HG02623 (cell line): ENCODE results near the gene NRXN3.
"Not testable (repeated sequence)": the region's sequence is repeated elsewhere in the genome, so short reads cannot be mapped to it uniquely, and the experiment has no call there.

Experiments used
- ATAC-seq: cut with Tn5 transposase; IDR thresholded peaks from one replicate; pipeline ENCODE4 v1.9.1; 2021; ENCODE audit warnings: moderate library complexity; ENCODE audit not compliant: unreplicated experiment

The NRXN3 gene

GRCh38 chr14:79096811-79097210 lies 926.6 kb downstream of the NRXN3 start:
- no peak for ATAC-seq

- ATAC-seq: no peak
Observed at GRCh38 chr14:79098324-79098723, 928.2 kb downstream of the NRXN3 start.

DNA sequence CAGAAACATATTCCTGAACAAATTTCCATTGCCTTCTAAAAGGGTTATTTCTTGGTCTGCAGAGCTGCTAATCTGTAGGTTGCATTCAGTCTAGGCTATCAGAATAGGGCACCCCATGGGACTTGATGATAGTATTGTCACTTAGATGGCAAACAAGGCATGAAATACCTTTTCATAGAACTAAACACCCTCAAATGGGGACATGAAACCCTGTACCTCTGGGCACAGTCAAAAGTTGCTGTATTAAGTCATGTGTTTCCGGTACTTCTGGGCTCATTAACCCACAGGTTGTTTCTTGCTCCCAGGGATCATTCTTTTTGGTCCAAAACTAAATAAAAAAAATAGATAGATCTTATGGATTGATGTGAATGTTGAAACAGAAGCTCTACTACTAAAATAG lies 930.4 kb downstream of the NRXN3 start:
- ATAC-seq: no peak

- no peak for ATAC-seq
Observed at GRCh38 chr14:79101388-79101787, 931.2 kb downstream of the NRXN3 start.

- no peak for ATAC-seq
Observed at GRCh38 chr14:79103764-79104163, 933.6 kb downstream of the NRXN3 start.

DNA sequence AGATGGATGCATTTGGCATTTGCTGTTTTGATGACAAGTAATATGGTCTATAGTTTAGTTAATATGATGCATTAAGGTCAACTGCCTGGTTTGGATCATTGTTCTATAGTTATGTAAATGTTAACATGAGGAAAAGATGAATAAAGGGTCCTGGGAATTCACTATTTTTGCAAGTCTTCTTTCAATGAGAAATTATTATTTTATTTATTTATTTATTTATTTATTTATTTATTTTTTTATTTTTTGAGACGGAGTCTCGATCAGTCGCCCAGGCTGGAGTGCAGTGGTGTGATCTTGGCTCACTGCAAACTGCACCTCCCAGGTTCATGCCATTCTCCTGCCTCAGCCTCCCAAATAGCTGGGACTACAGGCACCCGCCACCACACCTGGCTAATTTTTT lies 940.4 kb downstream of the NRXN3 start:
- not testable (repeated sequence) for ATAC-seq

DNA sequence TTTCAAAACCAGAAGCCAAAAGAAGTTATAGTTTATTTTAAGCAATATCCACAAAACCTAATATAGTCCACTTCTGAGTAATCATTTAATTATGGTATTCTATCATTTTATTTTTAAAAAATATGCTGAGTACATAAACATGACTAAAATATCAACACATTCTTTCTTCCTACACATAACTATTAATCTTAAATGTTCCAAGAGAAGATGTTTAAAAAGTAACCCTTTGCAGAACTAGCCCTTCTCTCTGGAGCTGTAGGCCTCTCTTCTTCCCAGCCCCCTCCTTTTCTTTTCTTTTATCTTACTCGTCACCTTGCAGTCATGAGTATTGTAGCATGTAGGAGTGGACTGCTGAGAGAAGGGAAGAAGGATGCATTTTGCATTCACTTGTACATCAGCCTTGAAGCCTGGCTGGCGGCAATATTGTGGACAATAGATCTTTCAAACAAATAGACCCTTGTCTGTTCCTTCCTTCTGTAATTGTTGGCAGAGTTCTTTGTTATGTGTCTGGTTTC lies 941.9 kb downstream of the NRXN3 start:
- ATAC-seq: no peak

GRCh38 chr14:79117561-79117960 lies 947.4 kb downstream of the NRXN3 start:
- ATAC-seq: no peak

DNA sequence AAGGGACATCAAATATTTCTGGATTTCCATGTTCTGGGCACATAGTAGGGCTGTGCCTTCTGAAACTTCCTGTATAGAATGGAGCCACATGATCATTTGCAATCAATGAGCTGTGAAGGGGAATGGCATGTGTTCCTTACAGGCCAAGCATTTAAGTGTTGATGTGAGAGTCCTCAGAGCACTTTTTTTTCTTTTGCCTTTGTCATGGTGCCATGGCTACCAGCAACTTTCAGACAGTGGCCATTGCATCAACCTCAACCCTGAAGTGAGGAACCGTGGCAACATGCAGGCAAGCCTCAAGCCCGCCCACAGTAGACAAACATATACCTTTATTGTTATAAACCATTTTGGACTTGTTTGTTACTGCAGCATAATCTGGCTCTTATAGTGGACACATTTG lies 948.1 kb downstream of the NRXN3 start:
- no peak for ATAC-seq

DNA sequence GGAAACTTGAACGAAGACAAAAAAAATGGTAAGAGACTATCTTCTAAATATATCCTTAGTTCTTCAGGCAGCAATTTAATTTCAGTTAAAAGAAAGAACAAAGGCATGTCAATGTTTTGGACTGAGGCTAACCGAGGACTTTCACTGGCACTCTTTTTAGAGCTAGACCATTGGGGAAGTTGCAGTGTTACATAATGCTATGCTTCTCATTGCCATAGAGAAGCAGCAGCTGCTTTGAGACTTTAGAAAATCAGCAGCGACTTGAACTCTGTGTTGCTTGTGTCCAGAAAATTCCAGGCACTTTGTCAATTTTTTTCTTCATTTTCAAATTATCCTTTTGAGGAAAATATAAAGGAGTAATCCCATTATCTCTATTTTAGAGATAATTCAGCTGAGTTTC lies 964.2 kb downstream of the NRXN3 start:
- no peak for ATAC-seq

GRCh38 chr14:79136071-79137044 lies 966.2 kb downstream of the NRXN3 start:
- ATAC-seq: no peak

DNA sequence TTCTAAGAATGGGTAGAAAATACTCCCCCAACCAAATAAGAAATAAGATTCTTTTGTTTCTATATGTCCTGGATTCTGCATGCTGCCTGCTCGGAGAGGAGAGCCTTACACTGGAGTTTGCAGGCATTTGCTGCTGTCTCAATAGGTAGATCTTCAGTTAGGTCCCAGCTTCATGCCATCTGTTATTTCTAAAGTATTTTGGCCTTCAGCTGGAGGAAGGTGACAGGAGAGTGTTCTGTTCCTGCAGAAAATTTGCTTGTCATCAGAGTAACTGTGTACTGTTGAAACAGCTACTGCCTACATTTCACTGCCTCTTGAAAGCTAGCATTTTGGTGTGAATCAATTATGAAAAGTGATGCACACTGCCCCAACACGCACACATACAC lies 966.9 kb downstream of the NRXN3 start:
- no peak for ATAC-seq

- no peak for ATAC-seq
Observed at GRCh38 chr14:79137836-79138235, 967.7 kb downstream of the NRXN3 start.

DNA sequence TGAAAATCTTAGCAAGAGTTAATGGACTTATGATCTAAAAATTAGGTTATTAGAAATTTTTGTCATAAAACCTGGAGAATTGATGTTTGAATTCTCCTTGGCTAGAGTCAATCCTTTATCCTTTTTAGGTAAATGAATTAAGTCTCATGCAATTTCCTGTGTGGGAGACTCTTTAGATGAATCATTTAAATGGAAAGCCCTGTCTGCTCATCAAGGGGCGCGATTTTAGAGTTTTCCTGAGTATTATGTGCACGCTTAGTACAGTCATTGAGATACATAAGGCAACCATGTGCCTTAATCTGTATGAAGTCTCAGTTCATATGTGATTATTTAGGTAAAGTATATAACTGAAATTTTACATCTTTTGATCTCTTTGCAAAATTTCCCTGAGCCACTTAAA lies 974.7 kb downstream of the NRXN3 start:
- ATAC-seq: no peak

GRCh38 chr14:79150226-79150625 lies 980.1 kb downstream of the NRXN3 start:
- no peak for ATAC-seq

DNA sequence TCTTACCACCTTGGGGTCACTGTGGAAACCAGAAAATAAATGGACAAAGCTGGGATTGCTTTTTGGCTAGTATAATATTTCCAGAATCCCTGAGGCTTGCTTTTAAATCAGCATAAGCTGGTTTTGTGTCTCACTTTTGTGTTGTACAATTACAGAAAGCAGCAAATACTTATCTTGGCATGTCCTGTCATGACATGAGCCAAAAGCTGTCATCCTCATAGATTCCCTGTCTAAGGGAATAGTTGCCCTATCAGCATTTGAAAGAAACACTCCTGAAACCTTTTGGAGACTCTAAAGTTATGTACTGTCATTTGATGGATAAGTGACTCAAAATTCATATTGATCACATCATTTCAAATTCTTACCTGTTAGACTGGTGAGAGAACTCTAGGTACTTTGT lies 987.2 kb downstream of the NRXN3 start:
- ATAC-seq: no peak

DNA sequence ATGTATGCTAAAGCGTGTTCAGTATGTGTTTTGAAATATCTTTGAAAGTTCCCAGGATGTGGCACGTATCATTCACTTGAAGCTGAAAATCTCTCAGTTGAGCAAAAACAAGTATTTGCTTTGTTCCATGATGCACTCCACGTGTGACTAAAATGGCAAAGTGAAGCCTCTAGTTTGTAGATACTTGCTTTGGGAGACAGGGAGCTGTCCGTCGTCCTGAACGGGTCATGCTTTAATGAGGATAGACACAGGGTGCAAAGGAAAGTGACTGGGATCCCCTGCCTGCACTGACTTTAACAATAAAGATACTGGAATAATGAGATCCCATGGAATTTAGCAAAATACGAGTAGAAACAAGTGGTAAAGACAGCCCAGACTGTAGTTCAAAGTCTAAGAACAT lies 991.4 kb downstream of the NRXN3 start:
- no peak for ATAC-seq

- no peak for ATAC-seq
Observed at GRCh38 chr14:79162833-79163232, 992.7 kb downstream of the NRXN3 start.

DNA sequence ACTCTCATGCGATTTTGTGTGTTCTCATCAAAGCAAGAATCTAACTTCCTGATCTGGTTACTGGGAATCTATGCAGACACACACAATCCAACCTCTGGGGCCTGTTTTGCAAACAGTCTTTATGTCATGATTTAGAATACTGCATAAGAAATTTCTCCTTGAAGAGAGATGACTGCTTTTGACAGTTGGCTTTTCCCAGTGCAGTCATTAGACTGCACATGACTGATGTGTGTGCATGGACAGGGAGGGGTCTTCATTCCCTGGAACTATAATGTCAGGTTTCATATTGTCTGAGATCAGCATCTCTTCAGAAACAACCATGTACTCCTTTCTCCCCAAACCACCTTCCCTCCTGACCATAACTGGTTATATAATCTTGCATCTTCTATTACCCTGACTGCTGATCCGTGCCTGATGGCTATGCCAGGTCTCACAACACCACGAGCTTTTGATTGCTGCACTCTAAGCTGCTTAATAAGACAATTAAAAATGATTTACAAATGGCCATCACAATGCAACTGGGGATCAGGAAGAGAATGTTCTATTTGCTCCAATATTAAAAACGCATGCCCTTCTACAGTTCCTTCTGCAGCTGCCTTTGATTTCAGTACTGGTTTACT lies 995.4 kb downstream of the NRXN3 start:
- no peak for ATAC-seq

DNA sequence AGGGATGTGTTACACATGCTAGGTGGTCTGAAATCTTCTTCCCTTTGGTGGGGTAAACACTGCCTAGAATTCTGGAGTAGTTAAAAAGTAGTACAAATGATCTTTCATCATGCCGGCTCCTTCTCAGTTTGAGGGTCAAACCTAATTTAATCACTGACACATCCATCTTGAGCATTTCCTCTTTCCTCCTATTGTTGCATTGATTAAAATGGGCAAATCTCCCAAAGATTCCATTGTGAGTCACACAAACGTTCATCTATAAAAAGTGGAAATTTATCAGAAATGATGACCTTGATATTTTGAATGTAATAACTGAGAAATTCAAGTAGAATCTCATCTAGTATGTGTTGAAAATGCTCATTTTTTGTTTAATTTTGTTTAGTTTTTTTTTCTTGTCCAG lies 996.0 kb downstream of the NRXN3 start:
- no peak for ATAC-seq

GRCh38 chr14:79167957-79168356 lies 997.8 kb downstream of the NRXN3 start:
- no peak for ATAC-seq

DNA sequence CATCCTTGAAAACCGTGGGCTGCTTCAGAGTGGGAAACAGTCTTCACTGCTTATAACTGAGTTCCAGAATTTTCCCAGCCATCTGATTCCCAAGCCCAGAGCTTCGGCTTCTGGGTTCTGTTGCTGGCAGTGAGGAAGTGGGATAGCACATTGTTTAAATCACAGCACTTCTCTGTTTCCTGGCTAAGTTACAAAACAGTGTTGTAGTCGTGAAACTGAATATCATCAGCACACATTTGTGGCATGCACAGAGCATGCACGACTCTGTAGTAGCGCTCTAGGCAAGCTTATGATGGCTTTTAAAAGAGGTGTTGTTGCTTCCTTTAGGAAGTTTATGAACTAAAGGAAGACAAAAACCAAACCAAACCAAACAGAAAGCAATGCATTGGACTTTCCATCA lies 1005.5 kb downstream of the NRXN3 start:
- ATAC-seq: no peak
